Spinal cord (tissue), 10 donors: ENCODE measurements around the gene STX7. TPM values are rescaled to one million over a fixed set of nuclear protein-coding genes. Genes with fewer than 3 reads are reported as not detected.

Experiments
- DNase-seq, 6 donors: peaks; one replicate each; pipeline versions ENCODE4 v3.0.0 to v3.0.0-alpha.2; 2013 to 2015; ENCODE audit warnings: low spot score in 6 of 6, low read depth in 4 of 6
- H3K27ac ChIP-seq: one replicate; pipeline ENCODE4 v1.5.1; 2013; ENCODE audit warnings: low read depth, low read length, control low read depth
- H3K27me3 ChIP-seq: one replicate; pipeline ENCODE4 v1.6.1; 2013; ENCODE audit warnings: low read length; ENCODE audit not compliant: control insufficient read depth, insufficient read depth
- H3K36me3 ChIP-seq: one replicate; pipeline ENCODE4 v1.6.1; 2013; ENCODE audit warnings: low read length; ENCODE audit not compliant: control insufficient read depth, insufficient read depth
- H3K4me1 ChIP-seq: one replicate; pipeline ENCODE4 v1.6.1; 2013; ENCODE audit warnings: low read length; ENCODE audit not compliant: control insufficient read depth, insufficient read depth
- H3K4me3 ChIP-seq: one replicate; pipeline ENCODE4 v1.5.1; 2013; ENCODE audit warnings: low read depth, low read length, control low read depth
- H3K9me3 ChIP-seq: one replicate; pipeline ENCODE4 v1.6.1; 2013; ENCODE audit warnings: low read length; ENCODE audit not compliant: control insufficient read depth, insufficient read depth
- WGBS: methylation state at CpG from one replicate; pipeline ENCODE4 v1.1.5; 2013; ENCODE audit warnings: missing lambda C conversion rate; ENCODE audit not compliant: insufficient coverage; 5-methylcytosine and 5-hydroxymethylcytosine counted together
- polyA plus RNA-seq, 2 donors: library from polyadenylated mRNA; unstranded; fragments of 120-200 nt; gene quantifications; one replicate each; pipeline ENCODE4 v1.2.1, GENCODE V29; 2013; ENCODE audit not compliant: insufficient read length in 2 of 2
- total RNA-seq, 2 donors: library from RNA; depleted of rRNA in 1 of 2; stranded (reverse); fragments of 120-200 nt in 1 of 2; fragments of >200 nt in 1 of 2; gene quantifications; one replicate each; pipeline versions ENCODE4 v1.2.3 to v1.2.4, GENCODE V29; 2013 to 2014
- donor health status: healthy.

STX7 gene
- total and polyA plus RNA-seq, 4 donors = 54.1 to 96.6 (median 71.2) TPM

GRCh38 chr6:132511831-132512220 lies 1.1 kb downstream of the STX7 start:
- WGBS = 50% methylated on average over 2 of the region's 2 CpGs
- Histone ChIP-seq H3K27ac (peak overlapping the region; percentile 12), H3K4me3 (peak overlapping the region; percentile 83), H3K4me1 (peaks cover 3% of the 10 kb centered on the region), H3K36me3 (no peaks in the 10 kb centered on the region), H3K27me3 (peaks cover 2% of the 10 kb centered on the region), H3K9me3 (no peaks in the 10 kb centered on the region)
- DNase-seq = no peak

DNA sequence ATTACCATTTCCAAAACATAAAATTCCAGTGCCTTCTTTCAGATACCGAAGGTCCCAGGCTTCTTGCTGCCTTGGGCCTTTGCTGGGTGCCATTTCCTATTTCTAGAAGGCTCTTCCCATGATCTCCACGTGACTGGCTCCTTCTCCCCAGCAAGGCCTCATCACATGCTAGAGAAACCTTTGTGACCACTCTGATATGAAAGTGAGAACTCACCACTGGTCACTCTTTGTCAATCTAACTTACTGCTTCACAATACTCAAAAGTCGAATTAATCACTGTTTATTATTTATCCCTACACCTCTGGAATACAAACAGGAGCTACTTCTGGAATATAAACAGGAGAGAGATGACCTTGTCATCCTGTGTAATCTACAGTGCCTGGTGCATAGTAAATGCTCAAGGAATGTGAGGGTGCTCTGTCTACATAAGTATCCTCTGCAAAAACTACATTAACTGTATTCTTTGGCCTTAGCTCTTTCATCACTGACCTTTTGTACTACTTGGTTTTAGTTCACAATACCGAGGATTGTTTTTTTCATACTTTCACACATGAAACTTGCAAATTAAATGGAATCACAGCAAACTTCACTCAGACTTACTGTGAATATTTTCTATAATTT lies 1.6 kb downstream of the STX7 start:
- Histone ChIP-seq H3K4me1 (peaks cover 3% of the 10 kb centered on the region), H3K36me3 (no peaks in the 10 kb centered on the region), H3K27ac (no peak overlapping the region), H3K27me3 (peaks cover 2% of the 10 kb centered on the region), H3K4me3 (no peak overlapping the region), H3K9me3 (no peaks in the 10 kb centered on the region)
- WGBS = 63% methylated on average over 2 of the region's 4 CpGs
- peak in 1 of 6 donors; percentile 8 for DNase-seq

GRCh38 chr6:132506869-132507808 lies 5.8 kb downstream of the STX7 start:
- Histone ChIP-seq H3K36me3 (no peaks in the 10 kb centered on the region), H3K4me1 (peaks cover 3% of the 10 kb centered on the region), H3K27me3 (no peaks in the 10 kb centered on the region), H3K27ac (no peak overlapping the region), H3K4me3 (no peak overlapping the region), H3K9me3 (no peaks in the 10 kb centered on the region)
- no peak for DNase-seq
- no CpG with 5 or more reads among the region's 5 CpGs for WGBS

GRCh38 chr6:132506461-132506860 lies 6.5 kb downstream of the STX7 start:
- Histone ChIP-seq H3K4me3 (no peak overlapping the region), H3K27me3 (no peaks in the 10 kb centered on the region), H3K4me1 (peaks cover 3% of the 10 kb centered on the region), H3K9me3 (no peaks in the 10 kb centered on the region), H3K36me3 (no peaks in the 10 kb centered on the region), H3K27ac (no peak overlapping the region)
- WGBS = no CpG with 5 or more reads among the region's 2 CpGs
- no peak for DNase-seq

DNA sequence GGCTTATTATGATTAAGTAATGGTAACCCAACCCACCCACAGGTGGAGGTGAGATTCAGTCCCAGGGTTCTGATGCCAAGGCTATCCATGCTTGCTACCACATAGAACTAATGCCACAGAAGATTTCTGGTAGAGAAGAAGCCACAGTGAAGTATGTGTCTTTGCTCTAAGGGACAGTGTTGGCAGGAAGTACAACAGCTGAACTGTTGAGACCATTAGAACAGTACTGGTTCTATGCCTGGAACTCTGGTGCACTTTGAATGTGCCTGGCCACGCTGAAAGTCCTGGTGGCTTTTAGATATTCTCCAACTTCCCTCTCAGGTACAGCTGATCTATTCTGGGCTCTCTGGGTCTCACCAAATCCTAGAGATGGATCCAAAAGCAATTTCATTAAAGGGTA lies 7.8 kb downstream of the STX7 start:
- Histone ChIP-seq H3K4me3 (no peak overlapping the region), H3K9me3 (no peaks in the 10 kb centered on the region), H3K27ac (no peak overlapping the region), H3K36me3 (peaks cover under 1% of the 10 kb centered on the region), H3K27me3 (no peaks in the 10 kb centered on the region), H3K4me1 (no peaks in the 10 kb centered on the region)
- DNase-seq = no peak
- no CpG with 5 or more reads among the region's 1 CpG for WGBS

DNA sequence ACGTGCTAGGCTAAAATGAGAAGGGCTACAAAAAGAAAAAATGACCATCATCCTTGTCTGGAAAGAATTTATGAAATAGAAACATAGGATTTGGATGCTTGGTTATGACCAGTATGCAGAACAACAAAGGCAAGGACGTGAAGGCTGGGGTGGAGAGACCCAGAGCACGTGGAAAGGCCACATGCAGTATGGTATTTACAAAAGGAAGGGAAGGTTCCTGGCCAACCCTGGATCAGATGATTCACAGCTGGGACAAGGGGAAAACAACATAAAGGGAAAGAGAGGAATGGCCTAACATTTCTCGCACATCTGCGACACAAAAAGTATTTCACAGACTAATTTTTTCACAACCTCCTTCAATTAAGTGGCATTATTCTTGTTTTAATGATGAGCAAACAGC lies 8.2 kb downstream of the STX7 start:
- Histone ChIP-seq H3K4me1 (no peaks in the 10 kb centered on the region), H3K27me3 (no peaks in the 10 kb centered on the region), H3K36me3 (peaks cover 4% of the 10 kb centered on the region), H3K4me3 (no peak overlapping the region), H3K9me3 (no peaks in the 10 kb centered on the region), H3K27ac (no peak overlapping the region)
- no peak for DNase-seq
- 62% methylated on average over 3 of the region's 5 CpGs for WGBS

DNA sequence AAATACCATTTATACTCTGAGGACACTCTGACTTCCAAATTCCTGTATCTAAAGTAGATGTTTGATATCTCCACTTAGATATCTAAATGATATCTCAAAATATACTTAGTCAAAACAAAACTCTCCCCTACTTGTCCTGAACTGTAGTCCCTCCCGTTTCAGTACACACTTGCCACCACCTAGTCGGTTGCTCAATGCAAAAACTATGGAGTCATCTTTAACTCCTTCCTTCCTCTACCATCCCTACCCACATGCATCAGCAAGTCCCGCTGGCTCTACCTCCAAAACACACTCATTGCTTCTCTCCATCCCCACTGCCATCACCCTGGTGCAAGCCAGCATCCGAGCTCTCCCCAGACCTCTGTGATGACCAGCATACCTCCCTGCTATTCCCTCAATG lies 13.2 kb downstream of the STX7 start:
- Histone ChIP-seq H3K9me3 (no peaks in the 10 kb centered on the region), H3K27ac (no peak overlapping the region), H3K4me3 (no peak overlapping the region), H3K4me1 (no peaks in the 10 kb centered on the region), H3K27me3 (no peaks in the 10 kb centered on the region), H3K36me3 (peaks cover 6% of the 10 kb centered on the region)
- WGBS = 73% methylated on average over 4 of the region's 4 CpGs
- DNase-seq = no peak

GRCh38 chr6:132498638-132499037 lies 14.3 kb downstream of the STX7 start:
- WGBS = 100% methylated on average over 1 of the region's 3 CpGs
- H3K27ac ChIP-seq = no peak overlapping the region

GRCh38 chr6:132496519-132497180 lies 16.3 kb downstream of the STX7 start:
- Histone ChIP-seq H3K36me3 (peaks cover 6% of the 10 kb centered on the region), H3K27ac (no peak overlapping the region), H3K4me1 (no peaks in the 10 kb centered on the region), H3K27me3 (no peaks in the 10 kb centered on the region), H3K4me3 (no peak overlapping the region), H3K9me3 (no peaks in the 10 kb centered on the region)
- no CpG with 5 or more reads among the region's 4 CpGs for WGBS
- no peak for DNase-seq

More at GRCh38 chr6:132498638-132499037, 14.3 kb downstream of the STX7 start:
- no peaks in the 10 kb centered on the region for H3K9me3 ChIP-seq
- no peaks in the 10 kb centered on the region for H3K4me1 ChIP-seq
- H3K27me3 ChIP-seq = no peaks in the 10 kb centered on the region
- no peak for DNase-seq
- peaks cover 6% of the 10 kb centered on the region for H3K36me3 ChIP-seq
- H3K4me3 ChIP-seq = no peak overlapping the region
